HepG2 (cell line): ENCODE measurements around the gene REEP6. TPM values are rescaled to one million over a fixed set of nuclear protein-coding genes. Genes with fewer than 3 reads are reported as not detected.

Source experiments
- CSRNP1 ChIP-seq: sonication (generic); formaldehyde crosslinking; IDR thresholded peaks from 2 replicates; pipeline ENCODE4 v1.8.1; 2023; ENCODE audit warnings: mild to moderate bottlenecking, missing genetic modification reagents
- FOSL2 ChIP-seq: sonication (generic); formaldehyde crosslinking; IDR thresholded peaks from 2 replicates; pipeline ENCODE4 v1.4.0; 2020; ENCODE audit warnings: missing genetic modification reagents
- GPBP1L1 ChIP-seq: sonication (generic); formaldehyde crosslinking; IDR thresholded peaks from 2 replicates; pipeline ENCODE4 v1.5.0; 2020; ENCODE audit warnings: mild to moderate bottlenecking, missing genetic modification reagents
- HIC2 ChIP-seq: sonication (generic); formaldehyde crosslinking; IDR thresholded peaks from 2 replicates; pipeline ENCODE4 v1.9.0; 2022; ENCODE audit warnings: low read depth, missing genetic modification reagents
- MAX ChIP-seq: IDR thresholded peaks from 2 replicates; pipeline ENCODE4 v1.6.1; 2012; ENCODE audit warnings: inconsistent platforms
- SPEN ChIP-seq: sonication (generic); formaldehyde crosslinking; IDR thresholded peaks from 2 replicates; pipeline ENCODE4 v1.5.1; 2020; ENCODE audit warnings: low read depth, mild to moderate bottlenecking, missing genetic modification reagents
- ZBTB10 ChIP-seq: sonication (generic); formaldehyde crosslinking; IDR thresholded peaks from 2 replicates; pipeline ENCODE4 v1.4.0; 2020; ENCODE audit warnings: missing genetic modification reagents, borderline replicate concordance
- ZFP62 ChIP-seq: sonication (generic); formaldehyde crosslinking; IDR thresholded peaks from 2 replicates; pipeline ENCODE4 v1.4.0; 2020; ENCODE audit warnings: missing genetic modification reagents
- ZNF18 ChIP-seq: sonication (generic); formaldehyde crosslinking; IDR thresholded peaks from 2 replicates; pipeline ENCODE4 v1.8.0; 2022; ENCODE audit warnings: mild to moderate bottlenecking, missing genetic modification reagents; ENCODE audit not compliant: insufficient replicate concordance
- ZNF274 ChIP-seq: sonication (generic); formaldehyde crosslinking; IDR thresholded peaks from 2 replicates; pipeline ENCODE4 v1.5.1; 2020; ENCODE audit warnings: mild to moderate bottlenecking, missing genetic modification reagents
- ZNF510 ChIP-seq: sonication (generic); formaldehyde crosslinking; IDR thresholded peaks from 2 replicates; pipeline ENCODE4 v1.4.0; 2020; ENCODE audit warnings: low read depth, mild to moderate bottlenecking, missing genetic modification reagents
- ZNF598 ChIP-seq: sonication (generic); formaldehyde crosslinking; IDR thresholded peaks from 2 replicates; pipeline ENCODE4 v1.5.1; 2020; ENCODE audit warnings: mild to moderate bottlenecking, missing genetic modification reagents, borderline replicate concordance
- ZNF687 ChIP-seq: sonication (generic); formaldehyde crosslinking; IDR thresholded peaks from 2 replicates; pipeline ENCODE4 v1.5.1; 2020; ENCODE audit warnings: mild to moderate bottlenecking, missing genetic modification reagents, moderate library complexity
- polyA plus RNA-seq, 8 experiments: library from polyadenylated mRNA; depleted of rRNA in 3 of 8; stranded (reverse) in 7 of 8; unstranded in 1 of 8; fragments of >200 nt; fragmentation: Illumina TruSeq in 4 of 8; extraction: Trizol in 4 of 8; gene quantifications; 2 replicates each; pipeline versions ENCODE4 v1.2.1 to v1.2.3, GENCODE V29; 2011 to 2016; ENCODE audit warnings: low read depth in 4 of 8, missing spikeins in 1 of 8, mixed read lengths in 1 of 8; ENCODE audit not compliant: insufficient read depth in 1 of 8
- total RNA-seq, 5 experiments: library from RNA; depleted of rRNA; stranded (reverse); fragments of >200 nt; fragmentation: Illumina TruSeq; extraction: Trizol; gene quantifications; 2 replicates each; pipeline ENCODE4 v1.2.3, GENCODE V29; 2016; ENCODE audit warnings: low read depth in 1 of 5

Gene REEP6
- total and polyA plus RNA-seq, 2 of the 13 experiments (the other 11 are each of a cell fraction or from before 2014, with no cell fraction given), result 10.0 to 28.8 TPM

GRCh38 chr19:1503089-1503924 is 12.3 kb downstream of the REEP6 start (continued):
- TF ChIP-seq ZNF687 (peak; percentile 86), ZNF274 (CRISPR knock-in tag) (0 out of 2 replicates have a peak, but pooled peaks have one; percentile 21), ZBTB10 (CRISPR knock-in tag) (0 out of 2 replicates have a peak, but pooled peaks have one; percentile 21), HIC2 (CRISPR knock-in tag) (0 out of 2 replicates have a peak, but pooled peaks have one; percentile 28), ZNF510 (CRISPR knock-in tag) (no peak), FOSL2 (CRISPR knock-in tag) (0 out of 2 replicates have a peak, but pooled peaks have one; percentile 6), ZNF598 (CRISPR knock-in tag) (no peak), ZNF18 (CRISPR knock-in tag) (no peak), MAX (peak; percentile 86), GPBP1L1 (CRISPR knock-in tag) (no peak), SPEN (CRISPR knock-in tag) (no peak), ZFP62 (CRISPR knock-in tag) (no peak), CSRNP1 (0 out of 2 replicates have a peak, but pooled peaks have one; percentile 26)
